HUDEP-2 (cell line): ENCODE measurements around the gene POLK.

Source experiments
- DNase-seq, 76 experiments: peaks; one replicate each; lab custom pipeline; 2025; ENCODE audit not compliant: unreplicated experiment in 76 of 76; lab: John Stamatoyannopoulos, UW

POLK gene

DNA sequence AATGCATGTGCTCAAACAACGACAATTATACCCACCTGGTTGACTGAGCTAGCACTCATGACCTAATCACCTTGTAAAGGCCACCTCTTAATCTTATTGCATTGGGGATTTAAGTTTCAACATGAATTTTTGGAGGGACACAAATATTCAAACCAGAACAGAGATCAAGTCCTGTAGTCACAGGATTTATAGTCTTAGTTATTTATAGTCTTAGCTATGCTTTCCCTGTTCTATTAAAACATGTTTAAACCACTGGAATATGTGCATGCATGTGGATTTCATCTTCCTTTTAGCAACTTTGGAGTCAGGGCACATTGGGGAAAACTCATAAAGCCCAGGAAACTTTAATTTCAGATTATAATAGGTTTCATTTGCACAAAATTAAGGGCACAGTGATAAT lies 126.3 kb downstream of the POLK start:
- DNase-seq, result no peak

DNA sequence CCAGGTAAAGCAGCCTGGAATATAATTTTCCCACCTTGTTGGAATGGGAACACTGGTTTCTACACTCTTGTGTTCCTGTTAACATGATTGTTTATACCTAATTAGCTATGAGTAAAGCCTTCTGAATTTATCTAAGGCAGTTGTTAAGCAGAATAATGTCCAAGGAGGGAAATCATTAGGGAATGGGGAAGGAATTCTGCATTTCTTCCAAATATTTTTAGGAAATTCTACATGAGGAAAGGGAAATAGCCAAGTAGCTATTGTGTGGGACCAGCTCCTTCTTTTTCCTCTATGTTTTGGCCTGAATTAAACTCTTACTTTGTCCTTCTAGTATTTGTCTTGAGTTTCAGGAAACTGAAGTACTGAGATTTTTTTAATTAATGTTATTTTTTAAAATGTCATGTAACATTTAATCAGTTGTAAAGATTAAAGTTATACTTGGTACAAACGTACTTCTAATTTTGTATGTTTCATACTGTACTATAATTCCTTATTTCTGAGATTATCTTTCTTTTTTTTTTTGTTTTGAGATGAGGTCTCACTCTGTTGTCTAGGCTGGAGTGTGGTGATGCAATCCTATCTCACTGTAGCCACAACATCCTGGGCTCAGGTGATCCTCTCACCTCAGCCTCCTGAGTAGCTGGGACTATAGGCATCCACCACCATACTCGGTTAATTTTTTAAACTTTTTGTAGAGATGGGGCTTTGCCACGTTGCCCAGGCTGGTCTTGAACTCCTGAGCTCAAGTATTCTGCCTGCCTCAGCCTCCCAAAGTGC lies 128.0 kb downstream of the POLK start:
- DNase-seq, result no peak

DNA sequence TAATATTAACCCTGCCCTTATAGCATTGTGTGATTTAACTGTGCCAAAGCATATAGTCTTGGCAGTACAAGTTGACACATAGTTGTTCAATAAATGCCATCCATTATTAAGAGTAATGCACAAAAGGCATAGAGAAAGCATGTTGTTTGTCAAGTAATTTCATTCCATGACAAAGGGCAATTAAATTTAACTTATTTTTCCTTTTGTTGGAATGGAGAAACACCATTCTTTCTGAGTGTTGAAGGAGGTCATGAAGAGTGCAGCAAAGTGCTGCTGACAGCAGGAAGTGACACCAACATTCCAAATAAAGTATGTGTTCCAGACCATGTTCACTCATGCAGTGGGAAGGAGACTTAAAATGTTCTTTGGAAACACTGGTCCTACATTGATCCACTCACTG lies 128.7 kb downstream of the POLK start:
- DNase-seq, result no peak

DNA sequence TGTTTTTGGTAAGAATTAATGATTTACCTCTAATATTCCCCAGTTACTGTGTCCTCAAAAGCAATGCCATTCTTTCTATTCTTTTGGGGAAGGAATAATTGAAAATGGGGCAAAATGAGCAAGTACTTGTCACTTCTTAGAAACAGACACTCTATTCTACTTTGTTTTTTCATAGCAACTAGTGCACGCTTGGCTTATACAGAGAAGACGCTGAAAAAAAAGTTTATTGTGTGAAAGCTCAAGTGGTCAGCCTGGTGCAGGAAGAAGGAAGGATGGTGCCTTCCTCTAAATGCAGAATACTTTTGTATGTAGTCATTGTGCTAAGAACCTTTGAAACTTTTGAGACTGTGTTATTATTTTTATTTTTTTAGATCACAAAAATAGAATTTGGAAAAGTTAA lies 129.1 kb downstream of the POLK start:
- no peak for DNase-seq

DNA sequence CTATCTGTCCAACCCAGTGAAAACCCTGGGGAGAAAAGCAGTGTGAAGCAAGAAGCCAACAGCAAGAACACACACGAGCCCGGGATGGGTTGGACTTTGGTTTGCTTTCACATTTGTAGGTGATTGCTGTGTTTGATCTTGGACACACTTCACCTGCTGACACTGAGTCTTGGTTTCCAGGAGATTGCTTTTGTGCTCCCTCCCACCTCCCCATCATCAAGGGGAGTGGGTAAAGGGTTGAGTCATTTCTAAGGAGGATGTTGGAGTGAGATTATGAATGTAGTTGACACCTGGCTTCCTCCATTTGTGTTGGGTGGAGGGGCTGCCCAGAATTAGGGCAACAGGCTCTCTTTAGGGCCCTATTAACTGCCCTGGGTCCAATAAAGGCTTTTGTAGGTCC lies 137.0 kb downstream of the POLK start:
- no peak for DNase-seq
